PFSK-1 (cell line): Measurements from ENCODE around the gene FAT1.

ENCODE experiments used
- FOXP2 ChIP-seq: optimal IDR thresholded peaks from 2 replicates; pipeline ENCODE3; 2011; ENCODE audit warnings: borderline replicate concordance, control low read depth, inconsistent platforms; ENCODE audit not compliant: insufficient read depth; ENCODE audit errors: extremely low read length, extremely low read depth
- POLR2AphosphoS5 ChIP-seq: IDR thresholded peaks from 2 replicates; pipeline ENCODE4 v1.6.1; 2012; ENCODE audit warnings: low read depth, mild to moderate bottlenecking, control low read depth, low read length, moderate library complexity
- REST ChIP-seq, 2 experiments: IDR thresholded peaks; 2 replicates each; pipeline versions ENCODE4 v1.6.1 to v1.8.0; 2011 to 2012; ENCODE audit warnings: low read depth in 2 of 2, low read length in 2 of 2, control low read depth in 1 of 2, inconsistent platforms in 1 of 2, mild to moderate bottlenecking in 1 of 2, moderate library complexity in 1 of 2; ENCODE audit not compliant: insufficient read depth in 1 of 2
- SIN3A ChIP-seq: IDR thresholded peaks from 2 replicates; pipeline ENCODE4 v1.6.1; 2012; ENCODE audit warnings: mild to moderate bottlenecking, low read length, moderate library complexity, borderline replicate concordance; ENCODE audit not compliant: insufficient read depth
- TAF1 ChIP-seq: IDR thresholded peaks from 2 replicates; pipeline ENCODE4 v1.6.1; 2012; ENCODE audit warnings: low read length, control low read depth, borderline replicate concordance; ENCODE audit not compliant: insufficient read depth

The FAT1 gene

GRCh38 chr4:186588503-186588902 lies 135.2 kb downstream of the FAT1 start:
- TF ChIP-seq SIN3A (no peak), FOXP2 (no peak), POLR2AphosphoS5 (no peak), TAF1 (no peak), REST (IDR thresholded peaks at IDR 0.05; ENCODE audit: insufficient read depth in 1 of 2, low read depth in 2 of 2, low read length in 2 of 2) (no peak)

- TF ChIP-seq REST (IDR thresholded peaks at IDR 0.05; ENCODE audit: insufficient read depth in 1 of 2, low read depth in 2 of 2, low read length in 2 of 2) (no peak), SIN3A (no peak), POLR2AphosphoS5 (no peak), FOXP2 (no peak), TAF1 (no peak)
Observed at GRCh38 chr4:186587416-186588018, 136.1 kb downstream of the FAT1 start.

- TF ChIP-seq TAF1 (no peak), FOXP2 (no peak), POLR2AphosphoS5 (no peak), SIN3A (no peak), REST (IDR thresholded peaks at IDR 0.05; ENCODE audit: insufficient read depth in 1 of 2, low read depth in 2 of 2, low read length in 2 of 2) (no peak)
Observed at GRCh38 chr4:186586205-186586604, 137.5 kb downstream of the FAT1 start.

- TF ChIP-seq SIN3A (no peak), TAF1 (no peak), POLR2AphosphoS5 (no peak), FOXP2 (no peak), REST (IDR thresholded peaks at IDR 0.05; ENCODE audit: insufficient read depth in 1 of 2, low read depth in 2 of 2, low read length in 2 of 2) (no peak)
Observed at GRCh38 chr4:186584912-186585311, 138.7 kb downstream of the FAT1 start.

GRCh38 chr4:186581421-186581820 lies 142.2 kb downstream of the FAT1 start:
- TF ChIP-seq FOXP2: no peak

GRCh38 chr4:186580669-186581068 lies 143.0 kb downstream of the FAT1 start:
- TF ChIP-seq SIN3A: no peak
- no peak for TF ChIP-seq REST (IDR thresholded peaks at IDR 0.05; ENCODE audit: insufficient read depth in 1 of 2, low read depth in 2 of 2, low read length in 2 of 2)
- no peak for TF ChIP-seq FOXP2
- TF ChIP-seq TAF1: no peak
- TF ChIP-seq POLR2AphosphoS5: no peak
